NOMO-1 (cell line): ENCODE data around the gene CLTCL1.
"Not testable (repeated sequence)": the region's sequence is repeated elsewhere in the genome, so short reads cannot be mapped to it uniquely, and the experiment has no call there.

Experiments used
- DNase-seq, 2 experiments: peaks; one replicate each; lab custom pipeline; 2025; ENCODE audit not compliant: unreplicated experiment in 2 of 2; lab: John Stamatoyannopoulos, UW

CLTCL1 gene

GRCh38 chr22:19291580-19292457, at the start of gene CLTCL1:
TSS of gene CLTCL1 (minus strand) at chr22:19291719. CDS start at chr22:19291641, 78 bp downstream.
- peak; percentile 45 for DNase-seq

- DNase-seq, result no peak
These were observed 45.6 kb upstream of the CLTCL1 start for GRCh38 chr22:19337137-19337536.

GRCh38 chr22:19336133-19337075, 44.9 kb upstream of the CLTCL1 start:
- no peak for DNase-seq

GRCh38 chr22:19331975-19332374, 40.5 kb upstream of the CLTCL1 start:
- DNase-seq, result no peak

- DNase-seq, result no peak
These were observed 40.0 kb upstream of the CLTCL1 start for GRCh38 chr22:19331474-19331873.

- DNase-seq, result no peak
These were observed 39.4 kb upstream of the CLTCL1 start for GRCh38 chr22:19330865-19331418.

- DNase-seq, result not testable (repeated sequence)
These were observed 38.7 kb upstream of the CLTCL1 start for GRCh38 chr22:19330205-19330604.

- DNase-seq, result no peak
These were observed 37.9 kb upstream of the CLTCL1 start for GRCh38 chr22:19329454-19329853.

GRCh38 chr22:19325296-19325948, 33.9 kb upstream of the CLTCL1 start:
- peak in 1 of 2 experiments; percentile 10 for DNase-seq

GRCh38 chr22:19323420-19323819, 31.9 kb upstream of the CLTCL1 start:
- DNase-seq, result not testable (repeated sequence)

- DNase-seq, result peak; percentile 65 to 75
These were observed 30.2 kb upstream of the CLTCL1 start for GRCh38 chr22:19321757-19322156.

GRCh38 chr22:19320136-19320535, 28.6 kb upstream of the CLTCL1 start:
- DNase-seq, result not testable (repeated sequence)

- no peak for DNase-seq
These were observed 27.8 kb upstream of the CLTCL1 start for GRCh38 chr22:19319281-19319680.

- DNase-seq, result no peak
These were observed 26.3 kb upstream of the CLTCL1 start for GRCh38 chr22:19317865-19318264.

- DNase-seq, result no peak
These were observed 16.4 kb upstream of the CLTCL1 start for GRCh38 chr22:19307872-19308271.

GRCh38 chr22:19306535-19306934, 15.0 kb upstream of the CLTCL1 start:
- not testable (repeated sequence) for DNase-seq

GRCh38 chr22:19304547-19304946, 13.0 kb upstream of the CLTCL1 start:
- no peak for DNase-seq

GRCh38 chr22:19303785-19304184, 12.3 kb upstream of the CLTCL1 start:
- no peak for DNase-seq

- DNase-seq, result no peak
These were observed 4.2 kb upstream of the CLTCL1 start for GRCh38 chr22:19295733-19296132.

GRCh38 chr22:19292458-19293230, 1.1 kb upstream of the CLTCL1 start:
- peak; percentile 5 to 40 for DNase-seq
